Measurements from ENCODE around the gene FAM168A. TPM values are rescaled to one million over a fixed set of nuclear protein-coding genes. Genes with fewer than 3 reads are reported as not detected.

Gene FAM168A
- total RNA-seq, 2 donors from 2014 or later: 15.2 to 17.2 TPM

DNA sequence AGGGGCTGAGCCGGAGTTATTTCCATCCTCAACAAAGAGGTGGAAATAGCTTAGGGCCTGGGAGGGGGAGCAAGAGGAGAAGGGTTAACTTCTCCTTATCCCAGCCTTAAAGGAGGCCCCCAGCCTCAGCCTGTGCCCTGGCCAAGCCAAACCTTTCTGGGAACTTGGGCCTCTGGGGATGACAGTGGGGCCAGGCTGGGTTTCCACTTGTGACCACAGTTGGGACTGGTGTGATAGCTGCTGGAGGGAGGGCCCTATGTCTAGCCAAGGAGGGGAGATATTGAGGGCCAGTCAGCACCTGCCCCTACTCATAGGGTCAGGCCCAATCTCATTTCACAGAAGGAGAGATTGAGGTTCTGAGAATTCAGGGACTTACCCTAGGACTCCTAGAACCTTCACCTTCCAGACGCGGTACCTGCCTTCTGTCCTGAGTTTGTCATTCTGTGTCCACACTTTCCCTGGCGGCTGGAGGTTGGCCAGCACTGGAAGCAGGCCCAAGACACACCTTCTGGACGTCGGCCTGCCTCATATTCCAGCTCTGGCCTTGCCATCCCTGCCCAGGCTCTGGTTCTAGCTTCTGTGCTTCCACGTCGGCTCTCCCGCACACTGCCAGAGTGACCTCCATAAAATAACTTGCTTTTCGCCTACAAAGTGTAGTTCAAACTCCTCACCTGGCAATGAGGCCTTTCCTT, 218.6 kb downstream of the FAM168A start:
- Mint-ChIP-seq H3K9me3 (no peaks in the 10 kb centered on the region), H3K4me3 (no peak overlapping the region), H3K27me3 (no peaks in the 10 kb centered on the region)

DNA sequence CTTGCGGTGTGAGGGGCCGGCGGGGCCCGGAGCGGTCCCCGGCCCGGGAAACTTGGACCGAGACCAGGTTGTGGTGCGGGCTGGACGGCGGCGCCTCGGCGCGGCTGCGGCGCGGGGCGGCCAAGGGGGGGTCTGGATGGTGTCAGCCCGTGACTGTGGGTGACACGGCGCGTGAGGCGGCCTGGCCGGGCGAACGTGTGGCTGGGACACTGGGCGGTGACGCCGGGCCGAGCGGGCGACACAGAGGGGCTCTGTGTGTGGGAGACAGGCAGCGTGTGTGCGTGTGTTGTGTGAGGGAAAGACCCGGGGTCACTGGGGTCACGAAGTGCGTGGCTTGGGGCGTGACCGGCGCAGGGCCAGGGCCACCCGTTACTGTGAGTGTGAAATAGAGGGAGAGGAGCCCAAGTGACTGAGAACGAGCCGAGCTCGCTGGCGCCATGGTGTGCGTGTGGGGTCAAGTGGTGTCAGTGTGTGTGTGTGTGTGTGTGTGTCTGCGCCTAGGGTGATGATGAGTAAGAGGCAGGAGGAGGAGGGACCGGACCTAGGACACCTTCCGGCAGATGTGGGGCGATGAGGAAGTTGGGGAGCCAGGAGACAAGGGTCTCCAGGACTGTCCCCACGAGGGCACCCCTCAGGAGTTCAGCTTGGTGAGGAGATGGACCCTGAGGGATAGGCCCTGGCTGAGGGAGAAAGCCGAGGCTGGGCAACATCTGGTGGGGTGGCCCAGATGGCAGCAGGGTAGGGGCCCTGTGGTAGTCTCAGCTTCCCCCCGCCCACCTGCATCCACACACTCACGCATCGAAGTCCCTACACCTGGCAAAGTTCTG, 220.9 kb downstream of the FAM168A start:
- H3K4me1 Mint-ChIP-seq (ENCODE audit: low read depth in 2 of 2): peaks cover 27 to 41% of the 10 kb centered on the region in 2 donors
- H3K4me3 Mint-ChIP-seq: peak overlapping the region; percentile 98
- no peaks in the 10 kb centered on the region for H3K27me3 Mint-ChIP-seq
- DNase-seq (ENCODE audit: low spot score) (peak; percentile 86), ATAC-seq (peak; percentile 58 to 69)
- no peaks in the 10 kb centered on the region for H3K9me3 Mint-ChIP-seq
- H3K36me3 Mint-ChIP-seq: peaks cover 5% of the 10 kb centered on the region
- peak overlapping the region; percentile 82 to 89 for H3K27ac Mint-ChIP-seq

More for the DNA sequence above, 218.6 kb downstream of the FAM168A start:
- Mint-ChIP-seq H3K36me3 (peaks cover 5% of the 10 kb centered on the region), H3K4me1 (ENCODE audit: low read depth in 2 of 2) (peaks cover 27 to 48% of the 10 kb centered on the region in 2 donors), H3K27ac (peak overlapping the region in 1 of 2 donors; percentile 89)
- DNase-seq (ENCODE audit: low spot score) (no peak), ATAC-seq (no peak)

DNA sequence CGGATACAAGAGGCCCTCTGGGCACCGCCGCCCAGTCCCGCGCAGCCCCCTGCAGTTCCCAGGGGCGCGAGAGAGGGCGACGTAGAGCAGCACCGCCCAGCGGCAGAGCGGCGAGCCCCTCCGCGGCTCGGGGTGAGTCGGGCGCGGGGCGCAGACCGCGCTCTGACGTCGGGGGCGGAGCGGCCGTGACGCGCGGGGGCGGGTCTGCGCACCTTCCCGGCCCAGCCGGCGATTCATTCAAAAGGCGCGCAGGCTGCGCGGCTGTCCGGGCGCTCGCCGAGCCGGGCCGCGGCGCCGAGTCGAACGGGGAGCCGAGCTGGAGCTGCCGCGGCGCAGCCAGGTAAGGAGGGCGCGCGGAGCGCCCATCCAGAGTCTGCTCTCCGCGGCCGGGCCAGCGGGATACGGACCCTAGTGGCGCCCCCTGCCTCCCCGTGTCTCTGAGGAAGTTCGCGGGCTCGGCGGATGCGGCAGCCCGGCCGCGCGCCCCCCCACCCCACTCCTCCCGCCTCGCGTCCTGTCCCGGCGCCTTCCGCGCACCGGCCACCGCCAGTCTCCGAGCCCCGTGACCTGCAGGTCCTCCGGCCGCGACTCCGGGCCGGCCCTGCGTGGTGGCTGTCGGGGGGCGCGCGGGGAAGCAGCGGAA, 221.6 kb downstream of the FAM168A start, which contains the start of gene RELT:
RELT (plus strand) TSS at position 240 of the 643 bp plus-strand sequence. CDS start 12,738 bp downstream, outside the sequence.
- DNase-seq (ENCODE audit: low spot score) (peak; percentile 95), ATAC-seq (peak; percentile 91 to 93)
- Mint-ChIP-seq H3K4me1 (ENCODE audit: low read depth in 2 of 2) (peaks cover 27 to 40% of the 10 kb centered on the region in 2 donors), H3K27me3 (no peaks in the 10 kb centered on the region), H3K36me3 (peaks cover 5% of the 10 kb centered on the region), H3K9me3 (no peaks in the 10 kb centered on the region), H3K4me3 (peak within 1 kb of the TSS; percentile 98), H3K27ac (peak within 1 kb of the TSS; percentile 82 to 89)

DNA sequence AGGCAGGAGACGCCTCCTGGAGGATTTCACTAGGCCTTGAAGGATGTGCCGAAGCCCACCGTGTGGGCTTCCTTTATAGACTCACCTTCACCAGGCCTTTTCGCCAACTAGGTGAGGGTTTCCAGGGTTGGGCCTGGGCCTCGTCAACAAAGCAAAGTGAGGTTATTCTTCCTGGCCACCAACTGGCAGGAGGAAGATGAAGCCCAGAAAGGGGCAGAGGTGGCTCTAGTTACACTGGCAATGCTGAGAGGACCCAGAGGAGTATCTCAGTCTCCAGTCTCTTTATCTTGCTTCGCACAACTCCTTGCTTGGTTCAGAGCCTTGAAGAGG, 222.1 kb downstream of the FAM168A start:
- H3K27ac Mint-ChIP-seq: peak overlapping the region; percentile 73 to 79
- DNase-seq (ENCODE audit: low spot score) (no peak), ATAC-seq (no peak)
- no peaks in the 10 kb centered on the region for H3K27me3 Mint-ChIP-seq
- peaks cover 5% of the 10 kb centered on the region for H3K36me3 Mint-ChIP-seq
- peaks cover 27 to 37% of the 10 kb centered on the region in 2 donors for H3K4me1 Mint-ChIP-seq (ENCODE audit: low read depth in 2 of 2)
- H3K4me3 Mint-ChIP-seq: peak overlapping the region; percentile 60
- H3K9me3 Mint-ChIP-seq: no peaks in the 10 kb centered on the region

DNA sequence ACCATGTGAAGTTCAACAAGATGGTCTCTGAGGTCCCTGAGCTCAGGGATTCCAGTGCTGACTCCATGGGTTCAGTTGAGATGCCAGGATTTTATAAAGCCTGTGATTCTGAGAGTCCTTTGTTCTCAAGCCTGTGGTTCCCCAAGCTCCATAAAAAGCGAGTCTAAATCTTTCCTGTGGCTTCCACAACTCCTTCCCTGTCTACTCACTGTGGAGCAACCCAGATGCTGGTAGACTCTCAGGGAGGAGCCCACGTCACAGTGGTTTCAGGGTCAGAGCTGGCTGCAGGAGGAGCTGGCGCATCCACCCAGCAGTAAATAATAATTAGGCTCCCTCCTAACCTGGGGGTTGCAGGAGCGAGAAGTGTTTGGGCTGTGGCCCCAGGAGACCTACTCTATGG, 223.8 kb downstream of the FAM168A start:
- Mint-ChIP-seq H3K27me3 (no peaks in the 10 kb centered on the region), H3K27ac (no peak overlapping the region), H3K4me3 (no peak overlapping the region), H3K9me3 (no peaks in the 10 kb centered on the region), H3K36me3 (peaks cover 5% of the 10 kb centered on the region), H3K4me1 (ENCODE audit: low read depth in 2 of 2) (peaks cover 27 to 28% of the 10 kb centered on the region in 2 donors)
- ATAC-seq (no peak), DNase-seq (ENCODE audit: low spot score) (no peak)

DNA sequence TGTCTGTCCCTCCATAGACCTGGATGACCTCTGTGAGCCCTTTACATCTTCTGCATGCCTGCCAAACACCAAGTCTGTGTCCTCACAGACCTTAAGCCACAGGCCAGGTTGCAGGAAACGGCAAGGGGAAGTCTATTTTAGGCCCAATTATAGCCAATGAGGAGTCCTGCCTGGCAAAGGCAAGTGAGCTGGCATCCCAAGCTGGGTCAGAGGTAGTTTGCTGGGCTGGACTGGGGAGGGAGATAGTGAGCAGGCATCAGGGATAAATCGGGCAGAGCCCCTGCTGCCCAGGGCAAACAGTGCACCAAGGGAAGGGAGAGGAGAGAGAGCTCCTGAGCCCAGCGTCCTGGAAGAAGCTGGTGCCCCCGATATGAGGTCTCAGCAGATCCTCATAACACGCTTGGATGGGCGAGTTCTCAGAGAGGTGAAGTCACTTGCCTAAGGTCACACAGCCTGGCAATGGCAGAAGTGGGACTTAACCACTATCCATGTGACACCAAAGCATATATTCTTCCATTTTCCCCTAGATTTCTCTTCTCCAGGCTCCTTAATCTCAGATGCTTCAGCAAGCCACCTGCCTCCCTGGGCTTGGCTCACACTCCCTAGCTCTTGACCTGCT, 225.4 kb downstream of the FAM168A start:
- H3K4me3 Mint-ChIP-seq: no peak overlapping the region

DNA sequence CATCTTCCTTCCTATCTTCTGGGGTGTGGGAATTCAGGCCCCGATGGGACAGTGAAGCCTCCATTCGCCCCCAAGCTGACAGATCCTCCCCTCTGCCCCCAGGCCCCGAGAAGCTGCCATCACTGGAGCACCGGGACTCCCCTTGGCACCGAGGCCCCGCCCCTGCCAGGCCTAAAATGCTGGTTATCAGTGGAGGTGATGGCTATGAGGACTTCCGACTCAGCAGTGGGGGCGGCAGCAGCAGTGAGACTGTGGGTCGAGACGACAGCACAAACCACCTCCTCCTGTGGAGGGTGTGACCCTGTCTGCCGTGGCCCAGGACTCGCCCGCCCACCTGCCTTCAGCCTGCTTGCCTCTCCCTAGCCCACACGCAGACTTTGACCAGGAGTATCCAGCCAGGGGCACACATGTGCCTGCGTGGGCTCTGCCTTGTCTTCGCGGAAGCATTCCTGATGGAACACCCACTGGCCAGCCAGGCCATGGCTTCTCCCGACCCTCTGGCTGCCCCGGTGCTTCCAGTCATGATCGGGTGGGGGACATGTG, 230.4 kb downstream of the FAM168A start:
- H3K36me3 Mint-ChIP-seq: no peaks in the 10 kb centered on the region
- H3K4me1 Mint-ChIP-seq (ENCODE audit: low read depth in 2 of 2): peaks cover 15 to 17% of the 10 kb centered on the region in 2 donors
- DNase-seq (ENCODE audit: low spot score) (no peak), ATAC-seq (no peak)
- H3K4me3 Mint-ChIP-seq: no peak overlapping the region
- H3K9me3 Mint-ChIP-seq: no peaks in the 10 kb centered on the region
- peak overlapping the region in 1 of 2 donors; percentile 89 for H3K27ac Mint-ChIP-seq
- no peaks in the 10 kb centered on the region for H3K27me3 Mint-ChIP-seq

More for the DNA sequence above, 225.4 kb downstream of the FAM168A start:
- peaks cover 5% of the 10 kb centered on the region for H3K36me3 Mint-ChIP-seq
- DNase-seq (ENCODE audit: low spot score) (no peak), ATAC-seq (no peak)
- peaks cover 13 to 15% of the 10 kb centered on the region in 2 donors for H3K4me1 Mint-ChIP-seq (ENCODE audit: low read depth in 2 of 2)
- H3K27me3 Mint-ChIP-seq: no peaks in the 10 kb centered on the region
- no peaks in the 10 kb centered on the region for H3K9me3 Mint-ChIP-seq
- no peak overlapping the region for H3K27ac Mint-ChIP-seq

DNA sequence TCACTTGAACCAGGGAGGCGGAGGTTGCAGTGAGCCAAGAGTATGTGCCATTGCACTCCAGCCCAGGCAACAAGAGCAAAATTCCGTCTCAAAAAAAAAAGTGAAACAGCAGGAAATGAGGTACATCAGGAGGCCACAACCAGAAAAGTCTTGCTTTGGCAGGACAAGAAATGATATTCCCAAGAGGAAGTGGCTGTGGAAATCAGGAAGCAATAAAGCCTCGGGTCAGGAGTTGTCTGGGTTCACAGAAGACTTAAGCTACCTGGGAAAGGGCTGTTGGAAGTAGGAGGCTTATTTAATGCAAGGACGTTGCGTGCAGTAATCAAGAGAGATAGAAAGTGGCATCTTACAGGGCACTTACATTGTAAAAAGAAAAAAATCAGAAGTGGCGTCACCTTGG, 231.0 kb downstream of the FAM168A start:
- no peaks in the 10 kb centered on the region for H3K9me3 Mint-ChIP-seq
- DNase-seq (ENCODE audit: low spot score) (no peak), ATAC-seq (no peak)
- H3K27ac Mint-ChIP-seq: peak overlapping the region; percentile 86 to 89
- H3K4me3 Mint-ChIP-seq: no peak overlapping the region
- H3K27me3 Mint-ChIP-seq: no peaks in the 10 kb centered on the region
- H3K36me3 Mint-ChIP-seq: no peaks in the 10 kb centered on the region
- peaks cover 12 to 17% of the 10 kb centered on the region in 2 donors for H3K4me1 Mint-ChIP-seq (ENCODE audit: low read depth in 2 of 2)

DNA sequence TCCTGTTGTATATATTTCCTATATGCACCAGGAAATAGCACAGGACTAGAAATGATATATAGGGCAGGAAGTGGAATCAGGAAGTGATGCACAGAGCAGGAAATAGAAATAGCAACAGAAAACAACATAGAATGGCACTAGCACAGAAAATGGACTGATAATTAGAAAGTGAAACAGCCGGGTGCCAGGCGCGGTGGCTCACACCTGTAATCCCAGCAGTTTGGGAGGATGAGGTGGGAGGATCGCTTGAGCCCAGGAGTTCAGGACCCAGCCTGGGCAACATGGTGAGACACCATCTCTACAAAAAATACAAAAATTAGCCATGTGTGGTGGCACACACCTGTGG, 231.7 kb downstream of the FAM168A start:
- H3K9me3 Mint-ChIP-seq: no peaks in the 10 kb centered on the region
- H3K4me3 Mint-ChIP-seq: peak overlapping the region; percentile 70
- peak in 1 of 2 donors; percentile 67 for ATAC-seq
- peak overlapping the region; percentile 86 to 89 for H3K27ac Mint-ChIP-seq
- H3K27me3 Mint-ChIP-seq: no peaks in the 10 kb centered on the region
- no peaks in the 10 kb centered on the region for H3K36me3 Mint-ChIP-seq
- no peak for DNase-seq (ENCODE audit: low spot score)
- H3K4me1 Mint-ChIP-seq (ENCODE audit: low read depth in 2 of 2): peaks cover 12 to 17% of the 10 kb centered on the region in 2 donors

DNA sequence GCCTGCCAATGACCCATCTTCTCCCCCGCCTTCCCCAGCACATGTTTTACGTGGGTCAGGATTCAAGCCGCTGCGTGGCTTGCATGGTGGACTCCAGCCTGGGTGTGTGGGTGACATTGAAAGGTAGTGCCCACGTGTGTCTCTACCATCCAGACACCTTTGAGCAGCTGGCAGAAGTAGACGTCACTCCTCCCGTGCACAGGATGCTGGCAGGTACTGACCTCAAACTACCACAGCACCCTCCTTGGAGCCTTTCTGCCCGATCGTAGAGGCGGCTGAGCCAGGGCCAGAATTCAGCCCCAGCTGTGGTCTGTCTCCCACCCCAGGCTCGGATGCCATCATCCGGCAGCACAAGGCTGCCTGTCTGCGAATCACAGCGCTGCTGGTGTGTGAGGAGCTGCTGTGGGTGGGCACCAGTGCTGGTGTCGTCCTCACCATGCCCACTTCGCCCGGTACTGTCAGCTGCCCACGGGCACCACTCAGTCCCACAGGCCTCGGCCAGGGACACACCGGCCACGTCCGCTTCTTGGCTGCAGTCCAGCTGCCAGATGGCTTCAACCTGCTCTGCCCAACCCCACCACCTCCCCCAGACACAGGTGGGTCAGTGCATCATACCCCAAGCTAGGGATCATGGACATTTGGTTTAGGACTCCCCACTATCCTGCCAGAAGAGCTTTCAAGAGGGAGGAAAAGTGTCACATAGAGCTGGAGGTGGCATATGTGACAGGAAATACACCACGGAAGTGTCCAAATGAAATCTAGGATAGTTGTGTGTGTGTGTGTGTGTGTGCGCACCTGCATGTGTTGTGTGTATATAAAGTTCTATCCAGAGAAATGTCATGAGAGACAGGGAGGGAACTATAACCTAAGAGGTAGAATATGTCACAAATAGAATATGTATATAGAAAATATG, 232.3 kb downstream of the FAM168A start:
- DNase-seq (ENCODE audit: low spot score): no peak
- Mint-ChIP-seq H3K27ac (peak overlapping the region; percentile 86 to 89), H3K27me3 (no peaks in the 10 kb centered on the region), H3K36me3 (no peaks in the 10 kb centered on the region), H3K4me1 (ENCODE audit: low read depth in 2 of 2) (peaks cover 12 to 17% of the 10 kb centered on the region in 2 donors), H3K4me3 (peak overlapping the region; percentile 70), H3K9me3 (no peaks in the 10 kb centered on the region)
- ATAC-seq: no peak

DNA sequence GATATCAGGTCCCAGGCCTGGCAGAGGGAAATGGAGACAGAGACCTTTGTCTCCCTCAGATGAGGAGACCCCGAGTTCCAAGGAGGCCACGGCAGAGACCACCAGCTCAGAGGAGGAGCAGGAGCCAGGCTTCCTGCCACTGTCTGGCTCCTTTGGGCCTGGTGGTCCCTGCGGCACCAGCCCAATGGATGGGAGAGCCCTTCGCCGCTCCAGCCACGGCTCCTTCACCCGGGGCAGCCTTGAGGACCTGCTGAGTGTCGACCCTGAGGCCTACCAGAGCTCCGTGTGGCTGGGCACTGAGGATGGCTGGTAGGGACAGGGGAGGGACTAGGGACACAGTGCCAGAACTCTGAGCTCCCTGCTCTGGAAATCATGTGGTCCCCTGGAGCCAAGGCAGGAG, 234.8 kb downstream of the FAM168A start:
- Mint-ChIP-seq H3K4me1 (ENCODE audit: low read depth in 2 of 2) (peaks cover 12 to 17% of the 10 kb centered on the region in 2 donors), H3K36me3 (no peaks in the 10 kb centered on the region), H3K4me3 (no peak overlapping the region), H3K9me3 (no peaks in the 10 kb centered on the region), H3K27ac (no peak overlapping the region), H3K27me3 (no peaks in the 10 kb centered on the region)
- DNase-seq (ENCODE audit: low spot score): no peak
- no peak for ATAC-seq

DNA sequence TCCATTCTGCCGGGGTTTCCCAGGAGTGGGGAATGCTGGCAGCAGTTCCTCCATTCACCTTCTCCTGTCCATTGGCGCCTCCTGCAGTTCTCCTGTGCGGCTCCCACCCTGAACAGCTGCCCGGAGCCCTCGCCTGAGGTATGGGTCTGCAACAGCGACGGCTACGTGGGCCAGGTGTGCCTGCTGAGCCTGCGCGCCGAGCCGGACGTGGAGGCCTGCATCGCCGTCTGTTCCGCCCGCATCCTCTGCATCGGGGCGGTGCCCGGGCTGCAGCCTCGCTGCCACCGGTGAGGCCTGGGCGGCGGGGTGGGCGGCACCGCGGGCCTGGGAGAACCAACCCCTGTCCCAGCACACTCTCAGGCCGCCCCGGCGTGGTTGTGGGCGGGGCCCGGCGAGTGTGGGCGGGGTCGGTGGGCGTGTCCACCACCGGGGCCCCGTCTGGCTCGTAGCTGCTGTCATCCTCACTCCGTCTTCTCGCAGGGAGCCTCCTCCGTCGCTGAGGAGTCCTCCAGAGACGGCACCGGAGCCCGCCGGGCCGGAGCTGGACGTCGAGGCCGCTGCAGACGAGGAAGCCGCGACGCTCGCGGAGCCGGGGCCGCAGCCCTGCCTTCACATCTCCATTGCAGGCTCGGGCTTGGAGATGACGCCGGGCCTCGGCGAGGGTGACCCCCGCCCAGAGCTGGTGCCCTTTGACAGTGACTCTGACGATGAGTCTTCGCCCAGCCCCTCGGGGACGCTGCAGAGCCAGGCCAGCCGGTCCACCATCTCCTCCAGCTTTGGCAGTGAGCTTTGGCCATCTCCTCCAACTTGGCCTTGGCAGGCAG, 235.7 kb downstream of the FAM168A start:
- Mint-ChIP-seq H3K27ac (no peak overlapping the region), H3K4me3 (no peak overlapping the region), H3K9me3 (no peaks in the 10 kb centered on the region), H3K36me3 (no peaks in the 10 kb centered on the region), H3K27me3 (no peaks in the 10 kb centered on the region), H3K4me1 (ENCODE audit: low read depth in 2 of 2) (peaks cover 12 to 17% of the 10 kb centered on the region in 2 donors)
- no peak for DNase-seq (ENCODE audit: low spot score)
- ATAC-seq: no peak

All from natural killer cell treated with Interleukin-12 subunit alpha and Interleukin-12 subunit beta and Interleukin-15 and Interleukin-18, amount 100 ng/mL, for 72 hours (primary cell).